ENCODE results near the gene INF2.

DNA sequence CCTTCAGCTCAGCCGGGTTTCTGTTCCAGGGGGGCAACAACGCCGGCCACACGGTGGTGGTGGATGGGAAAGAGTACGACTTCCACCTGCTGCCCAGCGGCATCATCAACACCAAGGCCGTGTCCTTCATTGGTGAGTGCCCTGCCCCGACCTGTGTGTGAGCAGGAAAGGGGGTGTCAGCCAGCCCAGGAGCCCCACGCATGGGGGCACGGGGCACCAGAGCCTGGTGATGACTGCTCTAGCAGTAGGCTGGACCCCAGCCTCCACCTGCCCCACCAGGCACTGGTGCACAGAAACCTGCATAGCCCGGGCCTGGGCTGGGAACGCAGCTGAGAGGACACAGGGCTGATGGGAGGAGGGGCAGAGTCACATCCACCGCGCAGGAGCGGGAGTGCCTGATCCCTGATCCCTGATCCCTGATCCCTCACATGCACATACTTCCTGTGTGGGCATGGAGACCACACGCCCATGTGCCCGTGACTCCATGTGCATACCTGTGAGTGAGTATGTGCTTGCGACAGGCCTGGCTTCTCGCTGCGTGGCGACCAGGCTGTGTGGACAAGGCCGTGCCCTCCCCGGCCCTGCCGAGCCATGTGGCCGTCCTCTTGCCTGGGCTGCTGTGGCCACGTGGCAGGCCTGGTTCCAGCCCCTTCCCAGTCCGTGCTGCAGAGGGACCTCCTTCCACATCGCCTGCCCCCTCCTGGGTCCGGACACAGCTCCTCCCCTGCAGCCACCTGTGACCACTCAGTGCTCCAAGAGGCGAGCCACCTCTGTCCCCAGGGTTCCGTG, 45.8 kb downstream of the INF2 start:
- no peak for TF ChIP-seq RAD21 (IDR thresholded peaks at IDR 0.05; ENCODE audit: low read depth)
- TF ChIP-seq TEAD4 (IDR thresholded peaks at IDR 0.05), result no peak
- TF ChIP-seq REST (IDR thresholded peaks at IDR 0.05; ENCODE audit: low read depth), result no peak

All from Ishikawa (cell line).